NOMO-1 (cell line): ENCODE measurements around the gene TMEM86B.
"Not testable (repeated sequence)": the region's sequence is repeated elsewhere in the genome, so short reads cannot be mapped to it uniquely, and the experiment has no call there.

Experiments
- DNase-seq, 2 experiments: peaks; one replicate each; lab custom pipeline; 2025; ENCODE audit not compliant: unreplicated experiment in 2 of 2; lab: John Stamatoyannopoulos, UW

Gene TMEM86B

GRCh38 chr19:55223291-55224037 lies 5.1 kb downstream of the TMEM86B start:
- DNase-seq, result no peak

- DNase-seq, result no peak
Measured at GRCh38 chr19:55220525-55220924, 8.0 kb downstream of the TMEM86B start.

DNA sequence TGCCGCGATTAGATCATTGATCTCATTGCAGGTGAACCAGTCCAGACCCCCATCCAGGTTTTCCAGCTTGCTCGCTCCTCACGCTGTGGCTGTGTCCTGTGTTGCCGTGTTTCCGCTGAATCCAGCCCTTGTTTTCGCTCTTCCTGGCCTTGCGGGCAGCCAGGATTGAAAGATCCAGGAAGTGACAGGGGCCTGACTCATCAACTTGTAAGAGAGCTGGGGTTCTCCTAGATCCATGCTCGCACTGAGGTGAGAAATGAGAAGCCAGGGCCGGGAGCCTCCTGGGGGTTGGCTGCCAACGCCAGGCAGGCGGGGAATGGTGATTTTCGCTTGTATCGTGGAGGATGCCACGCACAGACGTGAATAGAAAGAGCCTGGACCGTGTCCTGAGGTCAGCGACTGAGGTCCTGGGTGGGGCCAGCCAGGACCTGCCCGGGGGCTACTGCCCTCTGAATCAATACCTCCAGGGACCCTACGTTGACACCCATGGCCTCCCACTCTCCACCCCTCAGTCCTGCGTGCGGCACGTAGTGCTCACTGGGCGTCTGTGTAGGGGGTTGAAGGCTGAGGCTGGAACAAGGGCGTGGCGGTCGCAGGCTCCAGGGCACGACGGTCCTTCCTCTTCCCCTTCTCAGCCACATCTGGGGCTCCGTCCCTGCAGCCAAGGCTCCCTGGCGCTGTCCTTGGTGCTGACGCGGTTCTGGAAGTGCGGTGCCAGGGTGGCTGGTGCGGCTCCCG lies 11.9 kb downstream of the TMEM86B start:
- peak; percentile 95 to 97 for DNase-seq

DNA sequence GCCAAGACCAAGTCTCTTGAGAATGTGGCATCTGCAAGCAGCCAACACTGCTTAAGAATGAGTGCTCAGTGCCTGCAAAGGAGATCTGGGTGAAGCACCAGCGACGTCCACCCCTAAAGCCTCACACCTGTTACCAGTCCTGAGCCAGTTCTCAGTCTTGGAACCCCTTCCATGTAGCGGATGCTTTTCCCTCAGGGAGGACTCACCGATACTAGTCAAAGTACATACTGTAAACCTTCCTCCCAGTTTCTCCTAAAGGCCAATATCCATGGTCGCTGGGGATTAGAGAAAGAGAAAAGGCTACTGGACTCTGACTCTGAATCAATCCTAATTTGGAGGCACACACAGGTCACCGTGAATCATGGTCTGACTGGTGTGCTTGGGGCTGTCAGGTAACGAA lies 15.0 kb downstream of the TMEM86B start:
- no peak for DNase-seq

DNA sequence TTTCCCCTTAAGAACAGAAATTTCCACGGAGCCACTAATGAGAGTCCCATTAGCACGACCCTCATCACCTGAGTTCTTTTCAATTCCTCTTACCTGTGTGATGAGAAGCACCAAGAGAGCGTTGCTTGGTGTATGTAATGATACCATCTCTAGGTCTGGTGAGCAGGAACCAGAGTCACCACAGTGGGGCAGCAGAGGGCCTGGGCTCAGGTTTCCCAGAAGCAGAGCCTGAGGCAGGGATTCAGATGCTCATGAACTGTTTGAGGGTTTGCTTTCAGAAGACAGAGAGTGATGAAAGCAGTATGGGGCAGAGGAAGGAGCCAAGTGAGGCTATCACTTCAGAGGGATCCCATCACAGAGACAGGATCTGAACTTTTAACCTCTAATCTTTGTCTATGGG lies 16.1 kb downstream of the TMEM86B start:
- DNase-seq, result peak; percentile 73 to 82

DNA sequence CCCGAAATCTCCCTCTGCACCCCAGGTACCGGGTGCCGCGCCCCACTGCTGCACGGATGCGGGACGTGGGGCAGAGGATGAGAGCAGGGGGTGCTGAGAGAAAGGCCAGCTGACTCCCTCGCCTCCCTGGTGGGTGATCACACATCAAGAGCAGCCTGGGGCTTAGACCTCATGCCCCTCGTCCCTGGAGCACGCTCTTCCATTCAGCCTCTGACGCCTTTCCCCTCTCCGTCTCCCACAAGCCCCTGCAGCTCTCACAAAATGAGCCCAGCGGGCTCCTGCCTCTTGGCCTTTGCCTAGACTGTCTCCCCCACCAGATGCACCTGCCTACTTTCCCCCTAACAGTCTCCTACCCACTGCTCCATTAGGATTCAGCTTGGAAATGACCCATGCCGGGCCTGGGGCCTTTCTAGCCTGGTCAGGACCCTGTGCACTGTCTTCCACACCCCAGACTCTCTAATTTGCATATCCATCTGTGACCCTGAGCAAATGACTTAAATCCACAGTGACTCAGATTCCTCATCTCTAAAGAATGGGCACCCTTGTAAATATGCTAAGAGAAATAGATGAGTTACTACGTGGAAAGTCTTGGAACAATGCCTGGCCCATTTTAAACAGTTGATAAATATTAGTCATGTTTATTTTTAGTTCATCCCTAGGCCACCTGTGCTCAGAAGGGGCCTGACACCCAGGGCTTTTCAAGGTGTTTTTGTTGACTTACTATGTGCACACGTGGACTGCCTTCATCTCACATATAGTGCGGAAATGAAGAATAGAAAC lies 18.7 kb downstream of the TMEM86B start:
- no peak for DNase-seq

- DNase-seq, result peak; percentile 55 to 59
Measured at GRCh38 chr19:55208880-55209692, 19.5 kb downstream of the TMEM86B start, which contains the start of gene PTPRH. Gene PTPRH (minus strand): TSS chr19:55209501. CDS start chr19:55209433, 68 bp downstream.

- DNase-seq, result peak; percentile 77
Measured at GRCh38 chr19:55206664-55207500, 21.7 kb downstream of the TMEM86B start.

DNA sequence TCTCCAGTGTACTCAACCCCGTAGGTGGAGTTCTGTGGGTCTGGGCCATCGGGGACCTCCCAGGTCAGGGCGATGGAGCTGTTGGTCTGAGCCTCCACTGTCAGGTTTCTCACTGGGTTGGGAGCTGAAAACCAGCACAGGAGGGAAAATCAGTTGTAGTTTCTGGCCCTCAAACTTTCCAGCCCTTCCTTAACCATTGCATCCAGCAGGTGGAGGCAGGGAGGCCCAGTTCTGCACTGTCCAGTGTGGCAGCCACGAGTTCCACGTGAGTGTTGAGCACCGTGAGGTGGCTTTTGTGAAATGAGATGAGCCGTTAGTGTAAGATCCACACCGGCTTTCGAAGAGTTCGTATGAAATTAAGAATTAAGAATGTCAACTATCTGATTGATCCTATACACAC lies 26.4 kb downstream of the TMEM86B start:
- DNase-seq, result not testable (repeated sequence)

DNA sequence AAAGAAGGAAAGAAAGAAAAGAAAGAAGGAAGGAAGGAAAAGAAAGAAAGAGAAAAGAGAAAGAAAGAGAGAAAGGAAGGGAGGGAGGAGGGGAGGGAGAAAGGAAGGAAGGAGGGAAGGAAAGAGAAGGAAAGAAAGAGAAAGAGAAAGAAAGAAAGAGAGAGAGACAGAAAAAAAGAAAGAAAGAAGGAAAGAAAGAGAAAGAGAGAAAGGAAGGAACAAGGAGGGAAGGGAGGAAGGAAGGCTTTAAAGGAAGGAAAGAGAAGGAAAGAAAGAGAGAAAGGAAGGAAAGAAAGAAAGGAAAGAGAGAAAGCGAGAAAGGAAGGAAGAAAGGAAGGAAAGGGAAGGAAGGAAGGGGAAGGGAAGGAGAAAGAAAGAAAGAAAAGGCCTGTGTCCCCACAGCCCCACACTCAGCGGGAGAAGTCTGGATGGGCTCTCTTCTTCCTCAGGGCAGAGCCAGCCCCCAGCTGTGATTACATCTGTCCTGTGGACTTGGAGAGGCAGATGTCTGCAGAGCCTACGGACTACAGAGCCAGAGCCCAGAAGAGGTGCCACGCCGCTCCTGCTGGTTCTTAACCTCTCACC lies 28.9 kb downstream of the TMEM86B start:
- no peak for DNase-seq

- no peak for DNase-seq
Measured at GRCh38 chr19:55198651-55199050, 29.9 kb downstream of the TMEM86B start.

GRCh38 chr19:55197528-55197927 lies 31.0 kb downstream of the TMEM86B start:
- no peak for DNase-seq

GRCh38 chr19:55196803-55197202 lies 31.8 kb downstream of the TMEM86B start:
- no peak for DNase-seq

DNA sequence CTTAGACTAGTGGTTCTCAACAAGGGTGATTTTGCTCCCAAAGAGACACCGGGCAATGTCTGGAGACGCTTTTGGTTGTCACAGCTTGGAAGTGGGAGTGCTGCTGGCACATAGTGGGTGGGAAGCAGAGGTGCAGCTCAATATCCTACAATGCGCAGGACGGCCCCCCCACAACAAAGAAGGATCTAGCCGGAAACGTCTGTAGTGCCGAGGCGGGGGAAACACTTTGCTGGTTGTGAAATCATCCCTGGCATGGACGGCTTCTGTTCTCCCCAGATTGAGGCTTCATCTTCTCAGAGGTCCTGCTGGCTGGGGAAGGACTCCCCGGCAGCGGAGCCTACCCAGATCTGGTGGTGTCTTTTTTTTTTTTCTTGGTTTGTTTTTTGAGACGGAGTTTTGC lies 35.1 kb downstream of the TMEM86B start:
- peak in 1 of 2 experiments; percentile 12 for DNase-seq

DNA sequence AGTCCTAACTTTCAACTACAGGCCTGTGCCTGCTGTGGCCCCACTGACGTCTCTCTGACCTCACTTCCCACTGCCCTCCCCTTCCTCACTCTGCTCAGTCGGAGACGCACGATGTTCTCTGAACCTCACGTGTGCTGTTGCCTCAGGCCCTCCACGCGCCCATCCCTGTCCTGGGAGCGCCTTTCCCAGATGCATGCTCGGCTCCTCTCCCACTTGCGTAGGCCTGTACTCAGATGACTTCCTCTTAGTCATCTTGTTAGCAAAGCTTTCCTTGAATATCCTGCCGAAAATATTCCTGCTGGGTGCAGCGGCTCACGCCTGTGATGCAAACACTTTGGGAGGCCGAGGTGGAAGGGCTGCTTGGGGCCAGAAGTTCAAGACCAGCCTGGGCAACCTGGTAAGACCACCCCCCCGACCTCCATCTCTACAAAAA lies 39.1 kb downstream of the TMEM86B start:
- no peak for DNase-seq

GRCh38 chr19:55188625-55189024 lies 39.9 kb downstream of the TMEM86B start:
- no peak for DNase-seq

GRCh38 chr19:55186080-55186479 lies 42.5 kb downstream of the TMEM86B start:
- no peak for DNase-seq

- no peak for DNase-seq
Measured at GRCh38 chr19:55181740-55182139, 46.8 kb downstream of the TMEM86B start.
